RPMI8226 (cell line): ENCODE measurements around the gene CEP290.
"Not testable (repeated sequence)": the region's sequence is repeated elsewhere in the genome, so short reads cannot be mapped to it uniquely, and the experiment has no call there.

Experiments
- DNase-seq: peaks from one replicate; pipeline ENCODE4 v3.0.0-alpha.2; 2015

The CEP290 gene

GRCh38 chr12:88035271-88035906 is 106.5 kb downstream of the CEP290 start:
- DNase-seq = peak; percentile 93

- DNase-seq = not testable (repeated sequence)
Measured at GRCh38 chr12:88031161-88031560, 110.7 kb downstream of the CEP290 start.

GRCh38 chr12:88029093-88029665 is 112.7 kb downstream of the CEP290 start, which contains the start of gene C12orf50:
TSS of gene C12orf50 (minus strand) at chr12:88029401. CDS start at chr12:88026962, 2,439 bp downstream.
- DNase-seq = no peak

- DNase-seq = no peak
Measured at GRCh38 chr12:88026196-88026595, 115.7 kb downstream of the CEP290 start.

GRCh38 chr12:88017964-88018363 is 123.9 kb downstream of the CEP290 start:
- DNase-seq = no peak

- no peak for DNase-seq
Measured at GRCh38 chr12:88015825-88016224, 126.1 kb downstream of the CEP290 start.

- DNase-seq = no peak
Measured at GRCh38 chr12:88011755-88012154, 130.1 kb downstream of the CEP290 start.

GRCh38 chr12:88006351-88006750 is 135.5 kb downstream of the CEP290 start:
- DNase-seq = no peak

GRCh38 chr12:88001327-88001726 is 140.6 kb downstream of the CEP290 start:
- no peak for DNase-seq
